H1 (cell line): ENCODE measurements around the gene FAM210A. TPM values are rescaled to one million over a fixed set of nuclear protein-coding genes. Genes with fewer than 3 reads are reported as not detected.

ENCODE experiments used
- CTCF ChIA-PET: fragments of 300-600 bp; sonication (Branson Sonifier 250); formaldehyde crosslinking; loops from one replicate; lab custom pipeline; 2021; ENCODE audit not compliant: partially characterized antibody; lab: Charles Lee
- POLR2A ChIA-PET: fragments of 300-600 bp; sonication (Branson Sonifier 250); formaldehyde crosslinking; loops from one replicate; lab custom pipeline; 2021; ENCODE audit warnings: inconsistent platforms; ENCODE audit not compliant: partially characterized antibody; lab: Charles Lee
- DNase-seq, 2 experiments: peaks; one replicate each; pipeline versions ENCODE4 v3.0.0 to v3.0.0-alpha.2; 2010 to 2022; ENCODE audit warnings: low spot score in 2 of 2, low read depth in 1 of 2, mixed read lengths in 1 of 2
- FAIRE-seq: peaks from 2 replicates; lab custom pipeline; 2011; peaks lifted over from hg19 to GRCh38; lab: Jason Lieb, UNC
- H2AFZ ChIP-seq: 2 replicates; pipeline ENCODE4 v1.8.1; 2012; ENCODE audit warnings: low read length, inconsistent platforms
- H2AK5ac ChIP-seq: 2 replicates; pipeline ENCODE4 v1.6.1; 2013; ENCODE audit warnings: low read depth, low read length
- H2BK120ac ChIP-seq: replicated peaks from 2 replicates; pipeline ENCODE3; 2013; ENCODE audit warnings: low read depth, low read length, inconsistent platforms
- H2BK12ac ChIP-seq: 2 replicates; pipeline ENCODE4 v1.6.1; 2013; ENCODE audit warnings: low read depth, low read length
- H2BK15ac ChIP-seq: 2 replicates; pipeline ENCODE4 v1.6.1; 2013; ENCODE audit warnings: low read length
- H2BK20ac ChIP-seq: 2 replicates; pipeline ENCODE4 v1.6.1; 2013; ENCODE audit warnings: low read length
- H2BK5ac ChIP-seq: 2 replicates; pipeline ENCODE4 v1.6.1; 2013; ENCODE audit warnings: low read depth, low read length
- H3K14ac ChIP-seq: 2 replicates; pipeline ENCODE4 v1.6.1; 2013; ENCODE audit warnings: inconsistent platforms; ENCODE audit not compliant: insufficient read length
- H3K18ac ChIP-seq: 2 replicates; pipeline ENCODE4 v1.6.1; 2013; ENCODE audit warnings: low read length; ENCODE audit errors: extremely low read depth
- H3K23ac ChIP-seq: 2 replicates; pipeline ENCODE4 v1.6.1; 2013; ENCODE audit warnings: inconsistent platforms; ENCODE audit not compliant: insufficient read length
- H3K23me2 ChIP-seq: 2 replicates; pipeline ENCODE4 v1.6.1; 2013; ENCODE audit warnings: low read depth, low read length
- H3K27ac ChIP-seq: 2 replicates; pipeline ENCODE4 v1.6.1; 2011; ENCODE audit warnings: low read depth, low read length, inconsistent platforms
- H3K27me3 ChIP-seq, 4 experiments: replicated peaks in 1 of 4; 1 replicate in 1 of 4; 2 replicates in 3 of 4; pipeline versions ENCODE4 v1.6.1 to v1.8.1; 2011 to 2013; ENCODE audit warnings: low read length in 3 of 4, mild to moderate bottlenecking in 3 of 4, inconsistent platforms in 2 of 4, mixed read lengths in 2 of 4, moderate library complexity in 1 of 4; ENCODE audit not compliant: control insufficient read depth in 3 of 4, insufficient read depth in 3 of 4; ENCODE audit errors: extremely low read depth in 1 of 4
- H3K36me3 ChIP-seq, 4 experiments: 2 replicates each; pipeline versions ENCODE4 v1.6.1 to v1.8.1; 2011 to 2013; ENCODE audit warnings: mild to moderate bottlenecking in 4 of 4, low read length in 3 of 4, moderate library complexity in 2 of 4, control low read depth in 1 of 4, inconsistent platforms in 1 of 4; ENCODE audit not compliant: insufficient read depth in 4 of 4, control insufficient read depth in 2 of 4
- H3K4ac ChIP-seq: replicated peaks from 2 replicates; pipeline ENCODE3; 2013; ENCODE audit warnings: low read length, low read depth, mixed read lengths, inconsistent platforms; ENCODE audit not compliant: insufficient read length
- H3K4me1 ChIP-seq, 4 experiments: replicated peaks in 1 of 4; 1 replicate in 1 of 4; 2 replicates in 3 of 4; pipeline versions ENCODE4 v1.6.1 to v1.8.1; 2011 to 2013; ENCODE audit warnings: low read length in 3 of 4, inconsistent platforms in 2 of 4, mixed read lengths in 1 of 4; ENCODE audit not compliant: insufficient read depth in 4 of 4, control insufficient read depth in 3 of 4
- H3K4me2 ChIP-seq, 2 experiments: 2 replicates each; pipeline versions ENCODE4 v1.6.1 to v1.8.1; 2011 to 2013; ENCODE audit warnings: low read depth in 2 of 2, low read length in 2 of 2, control low read depth in 1 of 2, inconsistent platforms in 1 of 2, mild to moderate bottlenecking in 1 of 2; ENCODE audit not compliant: insufficient read depth in 1 of 2
- H3K4me3 ChIP-seq, 4 experiments: fragments of 200-600, 300-600 bp in 1 of 4; sonication (generic), shearing (Covaris generic), sonication (Bioruptor Twin) in 1 of 4; 2 replicates each; pipeline versions ENCODE4 v1.5.1 to v1.8.1; 2011 to 2016; ENCODE audit warnings: low read length in 4 of 4, low read depth in 3 of 4, control low read depth in 2 of 4, inconsistent platforms in 2 of 4, mild to moderate bottlenecking in 2 of 4, mixed read lengths in 1 of 4, moderate library complexity in 1 of 4; ENCODE audit not compliant: insufficient read depth in 2 of 4; ENCODE audit errors: extremely low read depth in 1 of 4
- H3K56ac ChIP-seq: replicated peaks from 2 replicates; pipeline ENCODE3; 2013; ENCODE audit warnings: low read depth, mild to moderate bottlenecking, mixed read lengths, low read length, inconsistent platforms; ENCODE audit not compliant: insufficient read length
- H3K79me1 ChIP-seq: 2 replicates; pipeline ENCODE4 v1.6.1; 2013; ENCODE audit warnings: low read depth, low read length, control low read depth
- H3K79me2 ChIP-seq, 2 experiments: 2 replicates each; pipeline versions ENCODE4 v1.6.1 to v1.8.1; 2012 to 2013; ENCODE audit warnings: low read length in 2 of 2, mild to moderate bottlenecking in 2 of 2, inconsistent platforms in 1 of 2; ENCODE audit not compliant: insufficient read depth in 2 of 2, control insufficient read depth in 1 of 2
- H3K9ac ChIP-seq, 4 experiments: replicated peaks in 1 of 4; 1 replicate in 1 of 4; 2 replicates in 3 of 4; pipeline versions ENCODE4 v1.6.1 to v1.8.1; 2011 to 2013; ENCODE audit warnings: low read depth in 3 of 4, low read length in 3 of 4, control low read depth in 2 of 4, mild to moderate bottlenecking in 2 of 4, moderate library complexity in 2 of 4, inconsistent platforms in 1 of 4; ENCODE audit errors: extremely low read depth in 1 of 4
- H3K9me3 ChIP-seq, 2 experiments: 2 replicates each; pipeline versions ENCODE4 v1.6.1 to v1.8.1; 2012 to 2013; ENCODE audit warnings: mild to moderate bottlenecking in 2 of 2, moderate library complexity in 2 of 2, control low read depth in 1 of 2, inconsistent platforms in 1 of 2, low read depth in 1 of 2, low read length in 1 of 2, mixed read lengths in 1 of 2; ENCODE audit not compliant: insufficient read depth in 2 of 2
- H4K20me1 ChIP-seq, 2 experiments: replicated peaks in 1 of 2; 2 replicates each; pipeline versions ENCODE3 to v1.8.1; 2011 to 2013; ENCODE audit warnings: inconsistent platforms in 2 of 2, low read length in 2 of 2, mild to moderate bottlenecking in 1 of 2; ENCODE audit not compliant: insufficient read depth in 2 of 2, control insufficient read depth in 1 of 2
- H4K5ac ChIP-seq: 2 replicates; pipeline ENCODE4 v1.6.1; 2013; ENCODE audit warnings: low read length, low read depth, mixed read lengths, inconsistent platforms; ENCODE audit not compliant: insufficient read length
- H4K8ac ChIP-seq: 2 replicates; pipeline ENCODE4 v1.8.0; 2013; ENCODE audit warnings: mild to moderate bottlenecking, moderate library complexity, low read length, inconsistent platforms; ENCODE audit not compliant: insufficient read depth; ENCODE audit errors: extremely low read depth
- H4K91ac ChIP-seq: replicated peaks from 2 replicates; pipeline ENCODE3; 2013; ENCODE audit warnings: low read length, mixed read lengths, inconsistent platforms; ENCODE audit not compliant: insufficient read length
- JUN ChIP-seq: IDR thresholded peaks from 2 replicates; pipeline ENCODE4 v1.6.1; 2011; ENCODE audit warnings: low read depth, mild to moderate bottlenecking, improper control_type of control experiment, low read length
- WGBS, 2 experiments: shearing (Covaris generic) in 1 of 2; methylation state at CpG; one replicate each; pipeline versions ENCODE4 v1.1.6 to v1.1.7; 2013 to 2015; ENCODE audit warnings: low lambda C conversion rate in 2 of 2, mixed read lengths in 2 of 2, inconsistent platforms in 1 of 2, low coverage in 1 of 2, missing lambda C conversion rate in 1 of 2; ENCODE audit not compliant: insufficient replicate concordance in 2 of 2, insufficient coverage in 1 of 2, insufficient read length in 1 of 2; ENCODE audit errors: extremely low coverage in 1 of 2, missing lambda C conversion rate in 1 of 2; 5-methylcytosine and 5-hydroxymethylcytosine counted together
- polyA plus RNA-seq, 7 experiments: library from polyadenylated mRNA; depleted of rRNA in 3 of 7; stranded (reverse) in 5 of 7; unstranded in 2 of 7; fragments of >200 nt in 5 of 7; fragments of 200-250 nt in 2 of 7; gene quantifications; 1 replicate in 5 of 7; 2 replicates in 1 of 7; 4 replicates in 1 of 7; pipeline versions ENCODE4 v1.2.1 to v1.2.3, GENCODE V29; 2011 to 2013; ENCODE audit warnings: missing spikeins in 2 of 7, mixed read lengths in 2 of 7
- total RNA-seq: library from RNA; stranded (reverse); fragmentation: NEBNext Ultra II Directional; extraction: Animal tissue kit (Norgen Biotek cat#: 25700); gene quantifications from 2 replicates; pipeline ENCODE4 v1.2.1, GENCODE V29; 2021

Gene FAM210A
- total and polyA plus RNA-seq, 2 of the 8 experiments (the other 6 are each of a cell fraction or from before 2014, with no cell fraction given): 8.2 to 25.4 TPM

DNA sequence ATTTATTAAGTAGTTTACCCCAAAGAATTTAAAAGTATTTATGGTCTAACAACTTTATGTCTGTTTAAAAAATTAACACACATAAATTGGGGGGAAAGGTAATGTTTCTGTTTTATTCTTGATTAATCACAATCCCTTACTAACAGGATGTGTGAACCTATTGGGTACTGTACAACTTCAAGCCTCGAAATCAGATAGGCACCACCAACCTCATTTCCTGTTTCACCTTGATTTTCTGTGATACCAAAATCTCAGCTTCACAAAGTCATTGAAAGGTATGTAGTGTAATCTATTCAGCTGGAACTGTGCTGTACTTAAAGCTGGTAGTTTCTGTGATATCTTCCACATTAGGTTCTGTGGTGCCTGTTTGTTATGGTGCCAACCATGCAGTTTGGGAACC lies 4.1 kb upstream of the FAM210A start:
- H3K4ac ChIP-seq: no peak overlapping the region
- H2BK15ac ChIP-seq: no peak overlapping the region
- H3K79me1 ChIP-seq: peaks cover 2% of the 10 kb centered on the region
- H2AFZ ChIP-seq: no peak overlapping the region
- peaks cover 7 to 71% of the 10 kb centered on the region in 2 experiments for H3K79me2 ChIP-seq
- H2BK120ac ChIP-seq: no peak overlapping the region
- ChIA-PET CTCF (no interaction called here), POLR2A (no interaction called here)
- no peak overlapping the region for H2BK12ac ChIP-seq
- no peak overlapping the region for H3K4me2 ChIP-seq
- H4K5ac ChIP-seq: no peak overlapping the region
- no peak overlapping the region for H3K56ac ChIP-seq
- no peaks in the 10 kb centered on the region for H3K27me3 ChIP-seq
- H4K8ac ChIP-seq: no peak overlapping the region
- WGBS, 2 experiments: 96% methylated on average over 1 of the region's 1 CpG; no CpG with 5 or more reads in 1 of the 2 experiments
- no peak overlapping the region for H3K14ac ChIP-seq
- H3K23ac ChIP-seq: no peak overlapping the region
- TF ChIP-seq JUN: no peak
- no peaks in the 10 kb centered on the region for H3K9me3 ChIP-seq
- peaks cover 1 to 6% of the 10 kb centered on the region in 2 experiments for H4K20me1 ChIP-seq
- no peak overlapping the region for H2BK5ac ChIP-seq
- FAIRE-seq (no peak), DNase-seq (no peak)
- no peak overlapping the region for H3K27ac ChIP-seq
- no peak overlapping the region for H2BK20ac ChIP-seq
- H3K36me3 ChIP-seq: peaks cover 0 to 32% (median 14%) of the 10 kb centered on the region in 4 experiments; a peak in 5 of 8 replicates
- no peak overlapping the region for H3K4me3 ChIP-seq
- no peak overlapping the region for H4K91ac ChIP-seq
- no peak overlapping the region for H2AK5ac ChIP-seq
- H3K9ac ChIP-seq: no peak overlapping the region
- H3K18ac ChIP-seq: no peak overlapping the region
- peaks cover 0 to 3% (median under 1%) of the 10 kb centered on the region in 4 experiments; a peak in 3 of 7 replicates for H3K4me1 ChIP-seq
- H3K23me2 ChIP-seq: peaks cover 4% of the 10 kb centered on the region; the same call in 1 of the 2 replicates
